Activated CD4-positive, alpha-beta memory T cell treated with anti-CD3 and anti-CD28 coated beads, Interleukin-2, amount 10 ng/mL, durations not matched to agents 7 days and 5 days (primary cell): ENCODE results near the gene MBD3L5. TPM values are rescaled to one million over a fixed set of nuclear protein-coding genes. Genes with fewer than 3 reads are reported as not detected.

Experiments
- CTCF ChIA-PET: fragments of 350-600 bp; sonication (Branson Sonifier 250); formaldehyde crosslinking; loops from one replicate; lab custom pipeline; 2021; ENCODE audit warnings: antibody characterized with exemption, inconsistent platforms; lab: Charles Lee
- POLR2A ChIA-PET: fragments of 350-600 bp; sonication (Branson Sonifier 250); formaldehyde crosslinking; loops from one replicate; lab custom pipeline; 2021; ENCODE audit warnings: antibody characterized with exemption; lab: Charles Lee
- DNase-seq: peaks from one replicate; pipeline ENCODE4 v3.0.0-alpha.2; 2020
- H3K27ac Mint-ChIP-seq: one replicate; pipeline ENCODE4 v1.8.0; 2021; ENCODE audit warnings: mild to moderate bottlenecking, mixed read lengths
- H3K27me3 Mint-ChIP-seq: one replicate; pipeline ENCODE4 v1.8.0; 2021; ENCODE audit warnings: mixed read lengths
- H3K36me3 Mint-ChIP-seq: one replicate; pipeline ENCODE4 v1.8.0; 2021; ENCODE audit warnings: low read depth, mixed read lengths
- H3K4me1 Mint-ChIP-seq: one replicate; pipeline ENCODE4 v1.8.0; 2021; ENCODE audit warnings: mixed read lengths
- H3K4me3 Mint-ChIP-seq: one replicate; pipeline ENCODE4 v1.8.0; 2021; ENCODE audit warnings: mild to moderate bottlenecking, mixed read lengths
- H3K9me3 Mint-ChIP-seq: one replicate; pipeline ENCODE4 v1.8.0; 2021; ENCODE audit warnings: mixed read lengths
- total RNA-seq, 2 experiments: library from RNA; stranded (reverse); gene quantifications; one replicate each; pipeline ENCODE4 v1.2.3, GENCODE V29; 2021

Gene MBD3L5
- total RNA-seq, 2 experiments from 2014 or later: not detected

DNA sequence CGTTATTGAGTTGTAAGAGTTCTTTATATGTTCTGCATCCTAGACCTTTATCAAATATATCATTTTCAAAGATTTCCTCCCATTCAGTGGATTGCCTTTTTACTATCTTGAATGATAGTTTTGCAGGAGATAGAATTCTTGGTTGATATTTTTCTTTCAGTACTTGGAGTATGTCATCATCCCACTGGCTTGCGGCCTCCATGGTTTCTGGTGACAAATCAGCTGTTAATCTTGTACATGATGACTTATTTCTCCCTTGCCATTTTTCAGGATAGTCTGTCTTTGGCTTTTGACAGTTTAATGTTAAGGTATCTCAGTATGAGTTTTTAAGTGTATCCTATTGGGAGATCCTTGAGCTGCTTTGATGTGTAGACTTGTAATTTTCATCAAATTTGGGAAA lies 47.6 kb downstream of the MBD3L5 start:
- Mint-ChIP-seq H3K4me3 (no peak overlapping the region), H3K4me1 (no peaks in the 10 kb centered on the region), H3K27ac (no peak overlapping the region), H3K9me3 (peaks cover 45% of the 10 kb centered on the region), H3K27me3 (no peaks in the 10 kb centered on the region), H3K36me3 (peaks cover 95% of the 10 kb centered on the region)
- CTCF ChIA-PET: interaction anchor here (0.7 kb wide), 1 partner anchor 267 kb away, joined by 4 read pairs; no protein-coding TSS in a partner anchor
- POLR2A ChIA-PET: interaction anchor here (0.6 to 0.9 kb wide), 2 partner anchors 8 to 21 kb away, joined by 3 read pairs; partner anchors contain the start of gene ZNF557
- no peak for DNase-seq

Other genes starting within 250 kb of the MBD3L5 start
- gene ADGRE1, start 143.0 kb upstream of the MBD3L5 start, total RNA-seq: 1 to 10 TPM; 1.4 to 1.8 TPM
- not detected for gene MBD3L2B, start 9.1 kb upstream of the MBD3L5 start, total RNA-seq
- not detected for gene MBD3L4, start 9.6 kb downstream of the MBD3L5 start, total RNA-seq
- gene MBD3L2, start 18.7 kb downstream of the MBD3L5 start, total RNA-seq: not detected
- not detected for gene MBD3L3, start 28.1 kb downstream of the MBD3L5 start, total RNA-seq
- 10 to 100 TPM; 12.9 to 13.4 TPM for gene ZNF557, start 39.1 kb downstream of the MBD3L5 start, total RNA-seq